ENCODE measurements around the gene EIF4A3.

GRCh38 chr17:80091376-80091775, 55.6 kb downstream of the EIF4A3 start:
- no peak for TF ChIP-seq CTCF (conservative IDR thresholded peaks at IDR 0.05; ENCODE audit: low read length)
- no peak for TF ChIP-seq EZH2phosphoT487 (IDR thresholded peaks at IDR 0.05; ENCODE audit: borderline replicate concordance, low read depth, low read length)
